ENCODE data around the gene ATP9B.

The ATP9B gene

GRCh38 chr18:79050005-79050404 is 19.2 kb upstream of the ATP9B start:
- Histone ChIP-seq H3K36me3 (ENCODE audit: control insufficient read depth, insufficient read depth, low read length) (no peaks in the 10 kb centered on the region), H3K9ac (ENCODE audit: low read length) (no peak overlapping the region), H3K9me3 (ENCODE audit: control insufficient read depth, insufficient read depth, low read depth, low read length) (no peaks in the 10 kb centered on the region), H3K4me1 (ENCODE audit: control insufficient read depth, insufficient read depth, low read length) (no peaks in the 10 kb centered on the region), H3K27me3 (ENCODE audit: control insufficient read depth, insufficient read depth, low read length) (no peaks in the 10 kb centered on the region), H3K27ac (ENCODE audit: low read depth, low read length) (no peak overlapping the region), H3K4me3 (ENCODE audit: low read depth, low read length) (no peak overlapping the region)

DNA sequence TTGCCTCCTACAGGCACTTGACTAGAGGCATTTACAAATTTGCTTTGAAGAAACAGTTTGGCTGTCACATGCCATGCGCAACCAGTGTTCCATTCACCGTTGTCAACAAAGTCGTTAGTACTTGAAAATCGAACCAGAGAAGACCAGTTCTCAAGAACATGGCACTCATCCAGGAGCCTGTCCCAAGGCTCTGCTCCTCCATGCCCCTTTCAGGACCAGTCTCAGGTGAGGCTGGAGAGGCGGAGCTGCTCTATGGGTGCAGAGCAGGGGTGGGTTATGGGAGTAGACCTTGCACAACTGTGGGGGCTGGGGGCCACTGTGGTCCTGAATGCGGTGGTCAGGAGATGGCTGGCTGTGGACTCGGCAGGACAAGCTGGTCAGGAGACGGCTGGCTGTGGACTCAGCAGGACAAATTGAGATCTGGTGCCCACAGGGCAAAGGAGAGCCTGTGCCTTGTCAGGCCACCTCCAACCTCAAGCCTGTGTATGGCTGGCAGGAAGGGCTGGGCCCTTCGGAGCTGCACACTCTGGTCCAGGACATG is 12.3 kb upstream of the ATP9B start:
- Histone ChIP-seq H3K27ac (ENCODE audit: low read depth, low read length) (no peak overlapping the region), H3K9ac (ENCODE audit: low read length) (no peak overlapping the region), H3K36me3 (ENCODE audit: control insufficient read depth, insufficient read depth, low read length) (no peaks in the 10 kb centered on the region), H3K9me3 (ENCODE audit: control insufficient read depth, insufficient read depth, low read depth, low read length) (0 out of 2 replicates have a peak, but pooled peaks cover 3% of the 10 kb centered on the region), H3K4me3 (ENCODE audit: low read depth, low read length) (no peak overlapping the region), H3K27me3 (ENCODE audit: control insufficient read depth, insufficient read depth, low read length) (no peaks in the 10 kb centered on the region), H3K4me1 (ENCODE audit: control insufficient read depth, insufficient read depth, low read length) (no peaks in the 10 kb centered on the region)

GRCh38 chr18:79058007-79058406 is 11.2 kb upstream of the ATP9B start:
- H3K4me3 ChIP-seq (ENCODE audit: low read depth, low read length), result no peak overlapping the region
- no peaks in the 10 kb centered on the region for H3K36me3 ChIP-seq (ENCODE audit: control insufficient read depth, insufficient read depth, low read length)
- no peaks in the 10 kb centered on the region for H3K4me1 ChIP-seq (ENCODE audit: control insufficient read depth, insufficient read depth, low read length)
- H3K27ac ChIP-seq (ENCODE audit: low read depth, low read length), result no peak overlapping the region
- 0 out of 2 replicates have a peak, but pooled peaks cover 3% of the 10 kb centered on the region for H3K9me3 ChIP-seq (ENCODE audit: control insufficient read depth, insufficient read depth, low read depth, low read length)
- no peaks in the 10 kb centered on the region for H3K27me3 ChIP-seq (ENCODE audit: control insufficient read depth, insufficient read depth, low read length)
- H3K9ac ChIP-seq (ENCODE audit: low read length), result no peak overlapping the region

DNA sequence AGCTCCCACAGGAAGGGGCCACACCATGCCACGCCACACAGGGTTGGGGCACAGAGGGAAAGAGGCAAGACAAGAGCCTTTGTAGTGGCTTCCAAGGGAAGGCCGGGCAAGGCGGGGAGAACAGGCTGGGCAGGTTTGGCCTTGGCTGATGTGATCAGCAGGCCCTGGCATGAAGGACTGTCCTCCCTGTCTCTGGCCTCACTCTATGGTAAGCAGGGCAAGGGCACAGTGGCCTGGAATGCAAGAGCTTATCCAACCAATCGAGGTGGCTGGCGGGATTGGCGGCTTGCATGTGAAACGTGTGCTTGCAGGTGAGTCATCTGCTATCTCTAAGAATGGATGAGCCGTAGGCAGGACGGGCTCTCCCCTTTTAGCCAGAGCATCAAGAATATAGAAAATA is 6.4 kb upstream of the ATP9B start:
- Histone ChIP-seq H3K27ac (ENCODE audit: low read depth, low read length) (no peak overlapping the region), H3K4me3 (ENCODE audit: low read depth, low read length) (no peak overlapping the region), H3K9ac (ENCODE audit: low read length) (no peak overlapping the region), H3K4me1 (ENCODE audit: control insufficient read depth, insufficient read depth, low read length) (no peaks in the 10 kb centered on the region), H3K36me3 (ENCODE audit: control insufficient read depth, insufficient read depth, low read length) (no peaks in the 10 kb centered on the region), H3K27me3 (ENCODE audit: control insufficient read depth, insufficient read depth, low read length) (peaks cover 8% of the 10 kb centered on the region; the same call in 1 of the 2 replicates), H3K9me3 (ENCODE audit: control insufficient read depth, insufficient read depth, low read depth, low read length) (peaks cover 12% of the 10 kb centered on the region)

- Histone ChIP-seq H3K4me1 (ENCODE audit: control insufficient read depth, insufficient read depth, low read length) (no peaks in the 10 kb centered on the region), H3K9me3 (ENCODE audit: control insufficient read depth, insufficient read depth, low read depth, low read length) (peaks cover 13% of the 10 kb centered on the region), H3K27me3 (ENCODE audit: control insufficient read depth, insufficient read depth, low read length) (peaks cover 8% of the 10 kb centered on the region; the same call in 1 of the 2 replicates), H3K36me3 (ENCODE audit: control insufficient read depth, insufficient read depth, low read length) (no peaks in the 10 kb centered on the region), H3K27ac (ENCODE audit: low read depth, low read length) (no peak overlapping the region), H3K4me3 (ENCODE audit: low read depth, low read length) (no peak overlapping the region), H3K9ac (ENCODE audit: low read length) (no peak overlapping the region)
Observed at GRCh38 chr18:79064228-79064627, 5.0 kb upstream of the ATP9B start.

- peaks cover 13% of the 10 kb centered on the region for H3K9me3 ChIP-seq (ENCODE audit: control insufficient read depth, insufficient read depth, low read depth, low read length)
- H3K4me1 ChIP-seq (ENCODE audit: control insufficient read depth, insufficient read depth, low read length), result no peaks in the 10 kb centered on the region
- H3K9ac ChIP-seq (ENCODE audit: low read length), result no peak overlapping the region
- H3K4me3 ChIP-seq (ENCODE audit: low read depth, low read length), result no peak overlapping the region
- peaks cover 8% of the 10 kb centered on the region; the same call in 1 of the 2 replicates for H3K27me3 ChIP-seq (ENCODE audit: control insufficient read depth, insufficient read depth, low read length)
- H3K27ac ChIP-seq (ENCODE audit: low read depth, low read length), result no peak overlapping the region
- no peaks in the 10 kb centered on the region for H3K36me3 ChIP-seq (ENCODE audit: control insufficient read depth, insufficient read depth, low read length)
Observed at GRCh38 chr18:79065802-79066201, 3.4 kb upstream of the ATP9B start.

DNA sequence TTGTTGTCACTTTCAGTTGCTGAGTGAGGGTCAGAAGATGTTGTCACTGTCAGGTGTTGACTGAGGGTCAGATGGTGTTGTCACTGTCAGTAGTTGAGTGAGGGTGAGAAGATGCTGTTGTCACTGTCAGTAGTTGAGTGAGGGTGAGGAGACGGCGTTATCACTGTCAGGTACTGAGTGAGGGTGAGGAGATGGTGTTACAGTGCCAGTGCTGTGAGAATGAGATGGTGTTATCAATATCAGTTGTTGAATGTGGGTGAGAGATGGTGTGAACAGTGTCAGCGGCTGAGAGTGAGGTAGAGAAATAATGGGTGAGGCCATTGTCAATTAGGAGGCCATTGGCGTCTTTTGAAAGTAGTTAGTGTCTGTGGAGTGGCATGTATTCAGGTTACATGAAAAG is 1.6 kb upstream of the ATP9B start:
- Histone ChIP-seq H3K27me3 (ENCODE audit: control insufficient read depth, insufficient read depth, low read length) (peaks cover 8% of the 10 kb centered on the region; the same call in 1 of the 2 replicates), H3K9ac (ENCODE audit: low read length) (no peak overlapping the region), H3K27ac (ENCODE audit: low read depth, low read length) (no peak overlapping the region), H3K9me3 (ENCODE audit: control insufficient read depth, insufficient read depth, low read depth, low read length) (peaks cover 20% of the 10 kb centered on the region), H3K36me3 (ENCODE audit: control insufficient read depth, insufficient read depth, low read length) (no peaks in the 10 kb centered on the region), H3K4me3 (ENCODE audit: low read depth, low read length) (no peak overlapping the region), H3K4me1 (ENCODE audit: control insufficient read depth, insufficient read depth, low read length) (no peaks in the 10 kb centered on the region)

GRCh38 chr18:79068341-79068936 is 755 bp upstream of the ATP9B start:
- Histone ChIP-seq H3K9ac (ENCODE audit: low read length) (peak overlapping the region; percentile 51), H3K36me3 (ENCODE audit: control insufficient read depth, insufficient read depth, low read length) (no peaks in the 10 kb centered on the region), H3K27me3 (ENCODE audit: control insufficient read depth, insufficient read depth, low read length) (peaks cover 8% of the 10 kb centered on the region; the same call in 1 of the 2 replicates), H3K27ac (ENCODE audit: low read depth, low read length) (peak overlapping the region; percentile 46; the same call in 1 of the 2 replicates), H3K9me3 (ENCODE audit: control insufficient read depth, insufficient read depth, low read depth, low read length) (peaks cover 23% of the 10 kb centered on the region), H3K4me1 (ENCODE audit: control insufficient read depth, insufficient read depth, low read length) (no peaks in the 10 kb centered on the region), H3K4me3 (ENCODE audit: low read depth, low read length) (peak overlapping the region; percentile 70)

DNA sequence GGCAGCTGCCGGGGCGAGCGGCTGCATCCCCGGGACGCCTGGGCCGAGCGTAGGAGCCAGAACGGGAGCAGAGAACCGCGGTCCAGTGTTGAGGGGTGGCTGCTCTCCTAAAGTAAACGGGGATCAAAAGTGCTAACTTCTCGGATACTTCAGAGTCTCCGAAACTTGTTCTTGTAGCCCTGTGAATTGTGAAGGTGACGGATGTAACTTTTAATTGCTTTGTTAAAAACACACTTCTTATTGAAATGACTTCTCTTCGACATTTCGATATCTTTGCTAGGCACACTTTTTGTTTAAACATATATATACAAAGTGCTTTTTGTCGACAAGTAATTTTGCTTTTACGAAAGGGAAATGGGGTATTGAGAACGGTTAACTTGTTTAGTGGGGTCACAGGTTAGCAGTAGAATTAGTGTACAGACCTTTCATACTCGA is 540 bp downstream of the ATP9B start:
- Histone ChIP-seq H3K4me1 (ENCODE audit: control insufficient read depth, insufficient read depth, low read length) (no peaks in the 10 kb centered on the region), H3K9ac (ENCODE audit: low read length) (peak overlapping the region; percentile 89), H3K4me3 (ENCODE audit: low read depth, low read length) (peak overlapping the region; percentile 70), H3K27ac (ENCODE audit: low read depth, low read length) (peak overlapping the region; percentile 49; the same call in 1 of the 2 replicates), H3K9me3 (ENCODE audit: control insufficient read depth, insufficient read depth, low read depth, low read length) (peaks cover 36% of the 10 kb centered on the region), H3K36me3 (ENCODE audit: control insufficient read depth, insufficient read depth, low read length) (no peaks in the 10 kb centered on the region), H3K27me3 (ENCODE audit: control insufficient read depth, insufficient read depth, low read length) (peaks cover 8% of the 10 kb centered on the region; the same call in 1 of the 2 replicates)

DNA sequence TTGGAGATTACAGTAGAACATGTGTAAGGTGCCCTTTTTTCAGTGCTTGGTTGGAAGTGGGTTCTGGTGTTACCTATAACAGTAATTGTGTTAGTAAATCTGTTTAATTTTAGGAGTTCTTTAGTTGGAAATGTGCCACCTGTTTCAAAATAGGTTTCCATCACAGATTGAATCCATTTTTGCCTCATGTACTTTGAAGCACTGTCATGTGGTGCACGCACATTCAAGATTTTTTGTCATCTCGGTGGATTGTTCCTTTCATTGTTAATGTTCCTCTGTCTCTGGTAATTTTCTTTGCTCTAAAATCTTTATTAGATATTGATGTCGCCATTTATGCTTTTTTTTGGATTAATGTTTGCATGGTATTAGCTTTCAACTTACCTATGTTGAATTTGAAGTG is 1.3 kb downstream of the ATP9B start:
- H3K36me3 ChIP-seq (ENCODE audit: control insufficient read depth, insufficient read depth, low read length), result peaks cover 5% of the 10 kb centered on the region; the same call in 1 of the 2 replicates
- H3K27me3 ChIP-seq (ENCODE audit: control insufficient read depth, insufficient read depth, low read length), result peaks cover 8% of the 10 kb centered on the region; the same call in 1 of the 2 replicates
- H3K4me3 ChIP-seq (ENCODE audit: low read depth, low read length), result peak overlapping the region; percentile 70
- H3K4me1 ChIP-seq (ENCODE audit: control insufficient read depth, insufficient read depth, low read length), result no peaks in the 10 kb centered on the region
- H3K9me3 ChIP-seq (ENCODE audit: control insufficient read depth, insufficient read depth, low read depth, low read length), result peaks cover 42% of the 10 kb centered on the region
- no peak overlapping the region for H3K27ac ChIP-seq (ENCODE audit: low read depth, low read length)
- no peak overlapping the region for H3K9ac ChIP-seq (ENCODE audit: low read length)

GRCh38 chr18:79071037-79071436 is 1.8 kb downstream of the ATP9B start:
- Histone ChIP-seq H3K4me1 (ENCODE audit: control insufficient read depth, insufficient read depth, low read length) (no peaks in the 10 kb centered on the region), H3K27ac (ENCODE audit: low read depth, low read length) (no peak overlapping the region), H3K27me3 (ENCODE audit: control insufficient read depth, insufficient read depth, low read length) (peaks cover 8% of the 10 kb centered on the region; the same call in 1 of the 2 replicates), H3K36me3 (ENCODE audit: control insufficient read depth, insufficient read depth, low read length) (peaks cover 5% of the 10 kb centered on the region; the same call in 1 of the 2 replicates), H3K9me3 (ENCODE audit: control insufficient read depth, insufficient read depth, low read depth, low read length) (peaks cover 40% of the 10 kb centered on the region), H3K9ac (ENCODE audit: low read length) (no peak overlapping the region), H3K4me3 (ENCODE audit: low read depth, low read length) (peak overlapping the region; percentile 70; the same call in 1 of the 2 replicates)

Data from HUES6 (cell line).